Dermis blood vessel endothelial cell (primary cell): ENCODE data around the gene FAM9C. TPM values are rescaled to one million over a fixed set of nuclear protein-coding genes. Genes with fewer than 3 reads are reported as not detected.
"Not testable (repeated sequence)": the region's sequence is repeated elsewhere in the genome, so short reads cannot be mapped to it uniquely, and the experiment has no call there.

Experiments used
- DNase-seq: peaks from one replicate; pipeline ENCODE4 v3.0.0; 2010
- total RNA-seq: library from RNA; depleted of rRNA; stranded (reverse); fragments of >200 nt; gene quantifications from 2 replicates; pipeline ENCODE4 v1.2.3, GENCODE V29; 2014

The FAM9C gene
- total RNA-seq, 1 donor from 2014 or later, result not detected

DNA sequence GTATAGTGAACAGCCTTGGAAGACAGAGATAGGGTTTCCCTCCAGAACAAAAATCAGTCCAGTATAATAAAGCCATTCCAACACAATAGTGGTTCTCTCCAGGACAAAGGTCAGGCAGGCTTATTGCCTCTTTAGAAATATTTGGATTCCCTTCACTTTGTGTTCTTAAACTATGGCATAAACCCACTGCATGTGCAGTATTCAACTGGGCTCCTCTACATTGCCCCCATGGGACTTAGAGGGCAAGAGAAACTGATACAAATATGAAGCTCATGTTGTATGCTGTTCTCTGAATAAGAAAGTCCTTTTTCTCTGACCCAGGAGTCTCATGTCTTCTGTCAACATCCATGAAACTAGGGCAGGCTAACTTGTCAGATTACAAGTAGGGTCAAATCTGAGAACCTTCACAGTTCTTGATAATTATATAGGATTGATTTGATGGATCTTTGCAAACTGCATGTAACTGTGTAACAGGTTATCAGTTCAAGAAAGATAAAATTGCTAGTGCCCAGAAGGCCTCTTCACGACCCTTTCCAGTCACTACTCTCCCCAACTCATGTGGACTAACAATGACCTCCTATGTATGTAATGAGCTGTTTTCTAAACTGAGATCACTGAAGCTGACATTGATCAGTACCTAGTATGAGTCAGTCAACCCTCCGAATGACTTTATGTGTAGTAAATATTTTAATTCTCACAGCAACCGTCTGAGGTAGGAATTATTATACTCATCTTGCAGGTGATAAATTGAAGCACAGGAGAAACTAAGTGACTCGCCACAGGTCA lies 31.9 kb upstream of the FAM9C start:
- no peak for DNase-seq

DNA sequence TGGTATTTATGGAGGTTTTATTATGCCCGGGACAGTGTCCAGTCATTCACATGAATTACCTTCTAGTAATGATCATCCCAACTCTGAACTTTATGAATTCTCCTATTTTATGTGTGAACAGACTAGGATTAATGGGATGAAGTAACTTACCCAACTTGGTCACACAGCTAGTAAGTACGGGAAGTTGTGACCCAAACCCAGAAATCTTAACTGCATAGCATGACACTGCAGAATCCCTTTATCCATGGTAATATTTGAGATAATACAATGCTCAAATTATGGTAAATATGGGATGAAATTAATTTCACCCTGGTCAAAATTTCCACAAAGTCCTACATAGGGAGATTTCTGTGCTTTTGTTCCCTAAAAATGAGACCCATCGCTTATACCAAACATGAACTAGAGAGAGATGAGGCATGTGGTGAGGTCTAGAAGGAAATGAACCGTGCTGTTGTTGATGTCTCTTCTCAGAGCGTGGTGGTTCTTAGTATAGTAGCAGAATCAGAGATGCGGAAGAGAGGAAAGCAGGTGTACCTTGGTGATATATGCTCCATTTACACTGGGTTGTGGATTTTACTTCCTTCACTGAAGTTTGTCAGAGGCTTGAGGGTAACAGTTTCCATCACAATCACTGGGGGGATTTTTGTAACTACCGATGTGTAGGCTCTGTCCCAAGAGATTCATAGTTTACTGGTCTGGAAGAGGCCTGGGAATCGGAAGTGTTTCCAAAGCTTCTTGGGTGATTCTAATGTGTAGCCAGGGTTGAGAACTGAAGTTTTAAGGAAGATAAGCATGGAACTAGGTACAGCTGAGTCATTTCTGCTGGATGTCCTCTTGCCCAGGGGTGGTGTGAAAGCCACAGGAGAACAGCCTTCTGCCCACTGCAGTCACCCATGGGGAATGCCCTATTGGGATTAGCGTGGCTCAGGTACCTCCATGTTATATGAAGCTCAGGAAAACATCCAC lies 30.2 kb upstream of the FAM9C start:
- no peak for DNase-seq

DNA sequence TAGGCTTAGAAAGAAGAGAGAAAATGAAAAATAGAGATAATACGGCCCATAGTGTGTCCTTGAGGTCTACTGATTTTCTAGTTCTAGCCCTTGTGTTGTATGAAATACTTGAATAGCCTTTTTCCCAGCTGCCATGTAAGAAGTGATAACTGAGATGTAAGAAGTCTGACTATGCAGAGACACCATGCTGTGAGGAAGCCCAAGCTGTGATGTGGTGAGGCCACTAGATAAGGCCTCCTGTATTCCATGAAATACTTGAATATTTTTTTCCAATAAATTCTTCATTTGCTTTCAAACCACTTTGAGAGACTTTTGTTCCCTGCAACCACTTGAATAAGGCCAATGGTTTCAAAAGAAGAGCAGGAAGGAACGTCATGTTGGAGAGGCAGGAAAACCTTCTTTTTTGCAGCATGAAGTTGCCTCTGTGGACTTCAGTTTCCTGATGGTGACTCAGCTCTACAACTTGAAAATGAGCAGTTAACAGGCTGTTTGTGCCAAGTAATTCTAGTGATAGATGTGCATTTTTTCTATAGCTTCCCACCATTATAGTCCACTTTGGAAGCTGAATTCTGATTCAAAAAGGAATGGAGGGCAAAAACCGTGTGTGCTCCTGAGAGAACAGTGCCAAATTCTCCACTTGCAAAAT lies 25.5 kb upstream of the FAM9C start:
- peak; percentile 79 for DNase-seq

DNA sequence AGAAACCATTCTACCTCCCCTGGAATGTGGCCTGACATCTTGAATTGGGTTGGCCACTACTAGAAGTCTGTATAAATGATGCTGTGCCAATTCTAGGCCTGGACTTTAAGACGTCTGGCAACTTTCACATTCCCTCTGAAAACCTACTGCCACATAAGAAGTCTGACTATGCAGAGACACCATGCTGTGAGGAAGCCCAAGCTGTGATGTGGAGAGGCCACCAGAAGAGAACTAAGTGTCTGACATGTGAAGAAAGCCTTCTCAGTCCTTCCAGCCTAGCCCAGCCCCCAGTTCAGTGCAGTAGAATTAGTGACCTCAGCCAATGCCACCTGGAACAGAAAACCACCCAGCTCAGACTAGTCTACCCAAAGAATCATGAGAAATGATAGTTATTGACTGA lies 24.2 kb upstream of the FAM9C start:
- DNase-seq, result no peak

DNA sequence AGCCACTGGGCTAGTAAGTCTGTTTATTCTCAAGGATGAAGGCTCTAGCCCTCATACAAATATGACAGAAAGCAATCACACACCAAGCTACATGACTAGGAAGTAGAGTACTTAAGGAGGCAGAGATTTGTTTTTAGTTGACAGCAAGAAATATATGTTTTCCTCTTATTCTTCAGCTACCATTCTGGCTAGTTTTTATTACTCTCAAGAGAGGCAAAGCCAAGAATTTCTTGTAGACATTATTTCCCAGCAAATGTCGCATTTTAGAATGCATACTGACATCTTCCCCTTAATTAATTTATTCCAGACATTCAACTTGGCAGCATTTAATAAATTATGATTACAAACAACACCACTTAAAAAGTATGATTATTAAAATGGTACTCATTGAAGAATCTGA lies 23.4 kb upstream of the FAM9C start:
- DNase-seq, result no peak

DNA sequence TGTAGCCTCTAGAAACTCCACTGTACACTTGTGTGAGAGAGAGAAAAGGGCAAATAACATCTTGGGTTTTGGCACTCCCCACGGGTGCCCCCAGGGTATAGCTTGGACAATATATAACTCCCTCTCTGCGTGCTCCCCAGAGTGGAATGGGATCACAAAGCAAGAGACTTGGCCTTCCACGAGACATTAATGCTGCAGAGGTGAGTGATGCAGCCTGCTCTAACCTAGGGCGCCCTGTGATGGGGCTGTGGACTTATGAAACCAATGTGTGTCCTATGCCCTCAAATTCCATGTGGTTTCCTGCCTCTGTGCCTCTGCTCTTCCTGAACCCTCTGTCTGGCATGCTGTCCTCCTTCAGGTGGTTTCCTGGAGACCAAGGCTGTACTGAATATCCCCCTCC lies 22.0 kb upstream of the FAM9C start:
- DNase-seq, result no peak

DNA sequence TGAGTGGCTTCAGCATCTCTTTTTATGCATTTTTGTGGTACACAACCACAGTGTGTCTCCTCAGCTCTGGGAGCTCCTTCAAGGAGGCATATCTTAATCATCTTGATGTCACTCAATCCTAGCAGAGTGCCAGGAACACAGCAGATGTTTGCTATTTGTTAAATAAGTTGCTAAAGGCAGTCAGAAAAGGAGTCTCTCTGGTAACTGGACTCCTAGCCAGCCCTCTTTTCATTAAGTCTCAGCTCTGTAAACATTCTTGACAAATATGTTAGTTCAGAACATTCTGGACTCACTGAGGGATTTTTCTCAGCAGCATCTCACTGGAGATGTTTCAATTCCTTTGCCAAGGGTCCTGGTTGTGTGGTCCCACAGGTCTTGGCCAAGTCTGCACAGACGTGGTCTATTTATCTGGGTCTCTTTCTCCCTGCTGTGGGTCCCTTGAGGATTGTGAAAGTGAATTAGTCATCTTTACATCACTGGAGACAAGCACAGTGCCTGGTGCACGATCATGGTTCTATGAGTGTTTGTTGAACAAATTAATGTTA lies 20.3 kb upstream of the FAM9C start:
- DNase-seq, result no peak

DNA sequence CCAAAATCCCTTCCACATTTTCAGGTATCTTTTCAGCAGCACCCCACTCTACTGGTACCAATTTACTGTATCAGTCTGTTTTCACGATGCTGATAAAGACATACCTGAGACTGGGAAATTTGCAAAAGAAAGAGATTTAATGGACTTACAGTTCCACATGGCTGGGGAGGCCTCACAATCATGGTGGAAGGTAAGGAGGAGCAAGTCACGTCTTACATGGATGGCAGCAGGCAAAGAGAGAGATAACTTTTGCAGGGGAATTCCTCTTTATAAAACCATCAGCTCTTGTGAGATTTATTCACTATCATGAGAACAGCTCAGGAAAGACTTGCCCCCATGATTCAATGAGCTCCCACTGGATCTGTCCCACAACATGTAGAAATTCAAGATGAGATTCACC lies 18.7 kb upstream of the FAM9C start:
- DNase-seq, result not testable (repeated sequence)

DNA sequence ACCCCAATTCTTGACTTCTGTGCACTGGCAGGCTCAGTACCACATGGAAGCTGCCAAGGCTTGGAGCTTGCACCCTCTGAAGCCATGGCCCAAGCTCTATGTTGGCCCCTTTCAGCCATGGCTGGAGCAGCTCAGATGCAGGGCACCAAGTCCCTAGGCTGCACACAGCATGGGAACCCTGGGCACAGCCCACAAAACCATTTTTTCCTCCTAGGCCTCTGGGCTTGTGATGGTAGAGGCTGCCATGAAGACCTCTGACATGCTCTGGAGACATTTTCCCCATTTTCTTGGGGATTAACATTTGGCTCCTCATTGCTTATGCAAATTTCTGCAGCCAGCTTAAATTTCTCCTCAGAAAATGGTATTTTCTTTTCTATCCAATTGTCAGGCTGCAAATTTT lies 17.9 kb upstream of the FAM9C start:
- not testable (repeated sequence) for DNase-seq

DNA sequence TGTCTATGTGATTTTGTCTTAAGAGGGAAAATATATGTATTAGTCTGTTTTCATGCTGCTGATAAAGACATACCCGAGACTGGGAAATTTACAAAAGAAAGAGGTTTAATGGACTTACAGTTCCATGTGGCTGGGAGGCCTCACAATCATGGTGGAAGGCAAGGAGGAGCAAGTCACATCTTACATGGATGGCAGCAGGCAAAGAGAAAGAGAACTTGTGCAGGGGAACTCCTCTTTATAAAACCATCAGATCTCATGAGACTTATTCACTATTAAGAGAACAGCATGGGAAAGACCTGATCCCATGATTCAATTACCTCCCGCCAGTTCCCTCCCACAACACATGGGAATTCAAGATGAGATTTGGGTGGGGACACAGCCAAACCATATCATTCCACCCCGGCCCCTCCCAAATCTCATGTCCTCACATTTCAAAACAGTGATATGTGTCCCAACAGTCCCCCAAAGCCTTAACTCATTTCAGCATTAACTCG lies 16.8 kb upstream of the FAM9C start:
- not testable (repeated sequence) for DNase-seq

DNA sequence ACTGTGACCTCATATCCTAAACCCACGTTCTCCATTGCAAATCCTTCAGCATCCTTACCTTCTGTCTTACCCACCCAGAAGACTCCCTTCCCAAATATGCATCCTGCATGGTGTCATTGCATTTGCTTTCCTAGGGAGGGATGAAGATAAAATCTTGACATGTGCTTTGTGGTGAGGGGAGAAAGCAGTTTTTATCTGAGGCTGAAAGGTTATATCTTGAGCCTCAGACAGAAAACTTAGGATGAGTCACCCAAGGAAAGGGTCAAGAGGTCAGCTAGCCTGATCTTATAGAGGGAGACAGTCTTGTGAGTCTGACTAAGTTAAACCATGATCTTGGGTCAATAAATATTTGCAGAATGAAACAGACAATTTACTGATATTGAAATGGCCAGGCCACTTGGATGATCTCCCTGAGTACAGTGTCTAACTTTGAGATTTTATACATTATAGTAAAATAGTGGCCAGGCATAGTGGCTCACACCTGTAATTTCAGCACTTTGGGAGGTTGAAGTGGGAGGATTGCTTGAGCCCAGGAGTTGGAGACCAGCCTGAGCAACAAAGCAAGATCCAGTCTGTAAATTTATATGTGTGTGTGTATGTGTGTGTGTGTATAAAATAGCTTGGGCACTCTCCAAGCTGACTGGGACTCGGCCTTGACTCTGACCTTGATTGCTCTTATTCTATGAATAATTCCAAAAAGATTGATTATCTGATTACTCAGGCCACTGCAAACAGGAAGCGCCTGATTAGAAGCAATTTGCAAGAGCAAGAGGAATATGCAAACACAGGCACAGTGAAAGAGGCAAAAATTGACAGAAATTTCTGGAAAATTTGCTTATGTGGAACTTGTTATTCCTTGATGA lies 15.4 kb upstream of the FAM9C start:
- DNase-seq, result peak; percentile 45

DNA sequence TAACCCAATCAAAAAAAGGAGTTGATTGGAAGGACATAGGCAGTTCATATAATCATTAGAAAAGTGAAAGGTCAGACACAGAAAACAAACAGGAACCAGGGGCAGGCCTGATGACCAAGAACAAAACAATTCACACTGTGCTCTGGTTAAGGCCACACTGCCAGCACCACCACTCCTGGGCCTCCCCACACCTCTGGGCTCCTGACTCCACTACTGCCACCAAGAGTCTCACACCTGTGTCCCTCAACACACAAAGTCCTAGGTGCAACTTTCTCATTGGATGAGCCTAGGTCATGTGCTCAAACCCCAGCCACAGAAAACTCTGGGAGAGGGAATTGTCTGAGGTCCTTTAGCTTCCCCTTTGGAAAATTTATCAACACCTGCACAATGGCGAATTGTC lies 11.1 kb upstream of the FAM9C start:
- no peak for DNase-seq

DNA sequence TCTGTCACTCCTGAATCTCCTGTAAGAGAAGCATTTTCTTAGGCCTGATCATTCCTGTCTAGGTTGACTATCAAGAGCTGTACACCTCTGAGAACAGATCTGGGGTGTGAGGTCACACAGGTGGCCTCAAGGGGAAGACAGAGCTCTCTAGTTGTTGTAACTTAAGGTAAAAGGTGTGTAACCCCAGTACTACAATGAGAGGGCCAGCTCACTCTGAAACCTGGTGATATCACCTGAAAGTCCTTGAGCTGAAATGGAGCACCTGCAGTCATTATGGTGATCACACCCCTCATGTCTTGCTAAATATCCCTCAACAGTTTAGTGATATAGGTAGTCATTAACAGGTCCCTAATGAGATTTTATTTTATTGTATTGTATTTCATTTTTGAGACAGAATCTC lies 8.8 kb upstream of the FAM9C start:
- no peak for DNase-seq

DNA sequence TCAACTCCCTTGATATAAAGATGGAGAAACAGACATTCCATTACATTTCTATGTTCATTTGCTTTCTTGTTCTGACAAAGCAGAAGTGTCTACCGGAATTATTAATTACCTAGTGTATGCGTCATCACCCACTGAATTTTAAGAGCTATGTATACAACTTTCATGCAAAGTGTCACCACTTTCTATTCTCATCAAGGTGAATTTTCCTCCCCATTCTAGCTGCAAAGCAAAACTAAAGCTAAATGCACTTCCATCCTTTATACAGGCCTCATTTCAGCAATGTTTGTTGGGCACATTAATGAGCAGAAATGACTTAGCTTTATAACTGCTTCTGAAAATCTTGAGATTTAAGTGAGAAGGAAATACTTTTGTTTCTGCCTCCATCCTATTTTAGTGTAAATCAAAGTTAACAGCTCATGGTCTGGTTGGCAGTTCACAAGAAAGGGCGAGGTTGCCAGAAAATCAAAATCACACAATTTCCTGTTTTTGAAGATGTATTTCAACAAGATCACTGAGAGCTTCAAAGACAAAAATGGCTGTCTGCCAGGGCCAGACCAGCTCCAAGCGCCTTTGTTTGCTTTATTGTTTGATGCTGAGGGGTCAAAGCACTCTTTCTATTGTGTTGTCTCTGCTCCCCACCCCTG lies 7.2 kb upstream of the FAM9C start:
- DNase-seq, result peak; percentile 89

DNA sequence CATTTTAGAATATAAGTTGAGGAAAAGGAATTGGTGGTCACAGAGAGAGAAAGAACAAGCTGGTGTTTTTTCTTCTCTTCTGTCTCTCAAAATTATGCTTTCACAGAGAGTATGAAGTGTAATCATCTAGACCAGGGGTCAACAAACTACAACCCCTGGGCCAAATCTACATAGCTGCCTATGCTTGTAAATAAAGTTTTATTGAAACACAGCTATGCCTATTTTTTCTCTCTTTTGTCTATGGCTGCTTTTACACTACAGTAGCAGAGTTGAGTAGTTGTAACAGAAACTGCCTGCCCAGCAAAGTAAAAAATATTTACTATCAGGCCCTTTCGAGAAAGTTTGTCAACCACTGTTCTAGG lies 6.7 kb upstream of the FAM9C start:
- DNase-seq, result no peak

DNA sequence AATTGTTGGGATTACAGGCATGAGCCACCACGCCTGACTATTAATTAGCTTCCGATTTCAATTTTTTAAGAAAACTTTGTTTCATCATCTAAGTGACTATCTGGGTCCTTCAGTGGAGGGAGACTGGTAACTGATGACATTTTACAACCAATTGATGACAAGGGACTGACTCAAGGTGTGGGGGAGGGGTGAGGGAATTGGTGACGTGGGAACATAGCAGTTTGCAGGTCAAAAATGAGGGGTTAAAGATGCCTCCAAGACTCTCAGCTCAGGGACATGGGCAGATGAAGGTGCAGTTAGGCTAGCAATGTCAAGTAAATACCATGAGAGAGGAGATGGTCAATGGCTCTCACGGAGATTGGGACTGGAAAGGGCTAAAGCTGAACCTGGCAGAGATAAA lies 5.7 kb upstream of the FAM9C start:
- no peak for DNase-seq

DNA sequence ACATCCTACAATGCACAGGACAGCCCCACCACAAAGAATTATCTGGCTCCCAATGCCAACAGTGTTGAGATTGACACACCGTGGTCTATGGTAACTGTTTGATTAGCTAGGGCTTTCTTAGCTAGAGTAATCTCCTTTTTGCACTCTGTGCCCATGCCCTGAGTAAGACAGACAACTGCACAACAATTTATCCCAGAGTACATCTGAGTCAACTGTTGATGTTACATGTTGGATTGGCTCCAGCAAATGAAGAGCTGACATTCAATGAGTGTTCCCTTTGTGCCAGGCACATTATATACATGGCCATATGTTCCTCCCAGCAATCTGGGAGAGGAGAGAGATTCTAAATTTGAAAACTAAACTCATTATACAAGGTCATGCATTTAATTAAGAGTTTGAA lies 3.9 kb upstream of the FAM9C start:
- peak; percentile 41 for DNase-seq

DNA sequence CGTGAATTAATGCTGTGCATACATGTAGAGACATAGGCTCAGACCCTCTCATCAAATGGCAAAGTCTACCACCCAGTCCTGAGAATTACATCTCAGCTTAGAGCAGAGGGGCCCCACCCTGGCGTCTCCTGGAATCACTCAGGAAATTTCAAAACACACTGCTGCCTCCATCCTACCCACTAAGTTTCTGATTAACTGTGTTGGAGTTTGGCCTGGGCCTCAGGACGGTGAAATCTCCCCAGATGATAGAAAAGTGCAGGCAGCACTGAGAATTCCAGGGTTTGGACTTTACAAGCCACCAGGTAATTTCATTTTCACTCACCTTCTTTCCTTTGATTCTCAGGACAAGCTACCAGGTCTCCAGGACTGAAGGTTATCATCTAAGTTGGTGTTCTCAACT lies 3.3 kb upstream of the FAM9C start:
- DNase-seq, result no peak

DNA sequence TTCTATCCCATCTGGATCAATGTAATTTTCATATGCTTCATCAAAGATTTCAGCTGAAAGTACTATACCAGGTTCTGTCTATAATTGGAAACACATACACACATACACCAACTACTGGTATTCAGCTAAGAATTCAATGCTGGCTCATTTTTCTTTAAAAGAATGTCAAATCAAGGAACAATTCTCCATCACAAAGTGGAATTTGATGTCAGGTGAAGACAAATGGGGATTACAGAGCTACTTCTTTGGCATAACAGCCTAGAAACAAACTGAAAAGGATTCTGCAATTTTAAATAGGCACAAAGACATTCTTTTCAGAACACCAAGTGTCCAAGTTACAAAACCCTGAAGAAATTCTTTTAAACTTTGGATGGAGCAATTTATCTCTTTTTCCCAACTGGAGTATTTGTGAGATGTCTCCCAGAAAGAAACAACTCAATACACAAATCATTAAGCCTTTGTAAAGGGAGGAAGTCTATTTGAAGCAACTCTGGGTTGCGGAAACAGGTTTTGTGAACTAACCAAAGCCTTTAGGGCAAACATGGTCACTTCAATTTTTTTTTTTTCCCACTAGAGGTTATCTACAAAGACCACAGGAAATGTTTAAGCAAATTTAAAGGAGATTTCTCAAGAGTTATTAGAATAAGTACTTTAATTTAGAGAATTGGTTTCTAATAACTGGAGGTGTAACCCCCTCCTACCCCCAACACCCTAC lies 1.9 kb upstream of the FAM9C start:
- no peak for DNase-seq

DNA sequence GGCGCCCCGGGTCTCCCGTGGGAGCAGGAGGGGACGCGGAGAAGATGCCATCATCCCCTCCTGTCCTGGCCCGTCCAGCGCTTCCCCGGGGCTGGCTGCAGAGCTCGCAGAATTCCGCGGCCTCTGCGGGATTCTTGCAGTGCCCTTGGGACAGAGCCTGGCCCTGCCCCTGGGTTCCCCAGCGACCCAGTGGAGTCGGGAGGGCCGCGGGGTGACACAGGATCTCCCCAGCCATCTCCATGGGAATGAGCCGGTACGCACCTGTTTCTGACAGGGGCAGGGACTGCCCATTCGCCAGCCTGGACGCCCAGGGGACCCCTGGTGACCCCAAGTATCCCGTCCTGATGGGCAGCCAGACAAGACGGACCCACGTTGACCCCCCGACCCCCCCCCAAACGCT lies 482 bp downstream of the FAM9C start:
- DNase-seq, result no peak

DNA sequence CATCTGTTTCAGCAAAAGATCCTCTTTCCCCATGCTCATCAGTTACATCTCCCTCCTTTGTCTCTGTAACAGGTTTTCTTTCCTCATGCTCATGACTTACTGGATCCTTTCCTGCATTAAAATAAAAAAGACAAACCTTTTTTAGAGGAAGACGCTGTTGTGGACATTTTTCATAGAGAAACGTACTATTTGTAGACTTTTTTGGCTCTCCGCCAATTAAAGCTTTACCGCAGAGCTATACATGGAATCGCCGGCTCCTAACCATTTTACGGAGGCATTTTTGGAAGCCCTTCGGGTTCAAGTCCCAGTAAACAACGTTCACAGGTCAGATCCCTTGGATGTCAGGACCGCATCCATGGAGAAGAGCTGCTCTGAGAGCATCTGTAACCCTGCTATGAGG lies 1.3 kb downstream of the FAM9C start:
- no peak for DNase-seq
